ENCODE data around the gene AK1. TPM values are rescaled to one million over a fixed set of nuclear protein-coding genes. Genes with fewer than 3 reads are reported as not detected.

The AK1 gene
- total and polyA plus RNA-seq, 2 of the 13 experiments (the other 11 are each of a cell fraction or from before 2014, with no cell fraction given): 19.1 to 32.8 TPM

GRCh38 chr9:127847833-127848755, 29.4 kb downstream of the AK1 start (continued):
- TF ChIP-seq NFAT5 (CRISPR knock-in tag; IDR thresholded peaks at IDR 0.05): no peak
- no peak for TF ChIP-seq ZNF709 (CRISPR knock-in tag; IDR thresholded peaks at IDR 0.05)
- no peak for TF ChIP-seq ZNF781 (CRISPR knock-in tag; IDR thresholded peaks at IDR 0.05; ENCODE audit: borderline replicate concordance, not compliant biosample characterization)
- TF ChIP-seq ZNF432 (CRISPR knock-in tag; IDR thresholded peaks at IDR 0.05; ENCODE audit: borderline replicate concordance): no peak
- TF ChIP-seq, protein P1, sequence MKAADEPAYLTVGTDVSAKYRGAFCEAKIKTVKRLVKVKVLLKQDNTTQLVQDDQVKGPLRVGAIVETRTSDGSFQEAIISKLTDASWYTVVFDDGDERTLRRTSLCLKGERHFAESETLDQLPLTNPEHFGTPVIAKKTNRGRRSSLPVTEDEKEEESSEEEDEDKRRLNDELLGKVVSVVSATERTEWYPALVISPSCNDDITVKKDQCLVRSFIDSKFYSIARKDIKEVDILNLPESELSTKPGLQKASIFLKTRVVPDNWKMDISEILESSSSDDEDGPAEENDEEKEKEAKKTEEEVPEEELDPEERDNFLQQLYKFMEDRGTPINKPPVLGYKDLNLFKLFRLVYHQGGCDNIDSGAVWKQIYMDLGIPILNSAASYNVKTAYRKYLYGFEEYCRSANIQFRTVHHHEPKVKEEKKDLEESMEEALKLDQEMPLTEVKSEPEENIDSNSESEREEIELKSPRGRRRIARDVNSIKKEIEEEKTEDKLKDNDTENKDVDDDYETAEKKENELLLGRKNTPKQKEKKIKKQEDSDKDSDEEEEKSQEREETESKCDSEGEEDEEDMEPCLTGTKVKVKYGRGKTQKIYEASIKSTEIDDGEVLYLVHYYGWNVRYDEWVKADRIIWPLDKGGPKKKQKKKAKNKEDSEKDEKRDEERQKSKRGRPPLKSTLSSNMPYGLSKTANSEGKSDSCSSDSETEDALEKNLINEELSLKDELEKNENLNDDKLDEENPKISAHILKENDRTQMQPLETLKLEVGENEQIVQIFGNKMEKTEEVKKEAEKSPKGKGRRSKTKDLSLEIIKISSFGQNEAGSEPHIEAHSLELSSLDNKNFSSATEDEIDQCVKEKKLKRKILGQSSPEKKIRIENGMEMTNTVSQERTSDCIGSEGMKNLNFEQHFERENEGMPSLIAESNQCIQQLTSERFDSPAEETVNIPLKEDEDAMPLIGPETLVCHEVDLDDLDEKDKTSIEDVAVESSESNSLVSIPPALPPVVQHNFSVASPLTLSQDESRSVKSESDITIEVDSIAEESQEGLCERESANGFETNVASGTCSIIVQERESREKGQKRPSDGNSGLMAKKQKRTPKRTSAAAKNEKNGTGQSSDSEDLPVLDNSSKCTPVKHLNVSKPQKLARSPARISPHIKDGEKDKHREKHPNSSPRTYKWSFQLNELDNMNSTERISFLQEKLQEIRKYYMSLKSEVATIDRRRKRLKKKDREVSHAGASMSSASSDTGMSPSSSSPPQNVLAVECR (CRISPR knock-in tag; IDR thresholded peaks at IDR 0.05; ENCODE audit: borderline replicate concordance): peak; percentile 21; the same call in 1 of the 2 replicates
- peak; percentile 94; the same call in 1 of the 2 replicates for TF ChIP-seq ZNF121 (CRISPR knock-in tag; IDR thresholded peaks at IDR 0.05)
- TF ChIP-seq, protein P2, sequence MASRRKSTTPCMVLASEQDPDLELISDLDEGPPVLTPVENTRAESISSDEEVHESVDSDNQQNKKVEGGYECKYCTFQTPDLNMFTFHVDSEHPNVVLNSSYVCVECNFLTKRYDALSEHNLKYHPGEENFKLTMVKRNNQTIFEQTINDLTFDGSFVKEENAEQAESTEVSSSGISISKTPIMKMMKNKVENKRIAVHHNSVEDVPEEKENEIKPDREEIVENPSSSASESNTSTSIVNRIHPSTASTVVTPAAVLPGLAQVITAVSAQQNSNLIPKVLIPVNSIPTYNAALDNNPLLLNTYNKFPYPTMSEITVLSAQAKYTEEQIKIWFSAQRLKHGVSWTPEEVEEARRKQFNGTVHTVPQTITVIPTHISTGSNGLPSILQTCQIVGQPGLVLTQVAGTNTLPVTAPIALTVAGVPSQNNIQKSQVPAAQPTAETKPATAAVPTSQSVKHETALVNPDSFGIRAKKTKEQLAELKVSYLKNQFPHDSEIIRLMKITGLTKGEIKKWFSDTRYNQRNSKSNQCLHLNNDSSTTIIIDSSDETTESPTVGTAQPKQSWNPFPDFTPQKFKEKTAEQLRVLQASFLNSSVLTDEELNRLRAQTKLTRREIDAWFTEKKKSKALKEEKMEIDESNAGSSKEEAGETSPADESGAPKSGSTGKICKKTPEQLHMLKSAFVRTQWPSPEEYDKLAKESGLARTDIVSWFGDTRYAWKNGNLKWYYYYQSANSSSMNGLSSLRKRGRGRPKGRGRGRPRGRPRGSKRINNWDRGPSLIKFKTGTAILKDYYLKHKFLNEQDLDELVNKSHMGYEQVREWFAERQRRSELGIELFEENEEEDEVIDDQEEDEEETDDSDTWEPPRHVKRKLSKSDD (CRISPR knock-in tag; IDR thresholded peaks at IDR 0.05; ENCODE audit: low read depth): no peak
- no peak for TF ChIP-seq ZNF879 (CRISPR knock-in tag; IDR thresholded peaks at IDR 0.05)
- TF ChIP-seq, protein P3, sequence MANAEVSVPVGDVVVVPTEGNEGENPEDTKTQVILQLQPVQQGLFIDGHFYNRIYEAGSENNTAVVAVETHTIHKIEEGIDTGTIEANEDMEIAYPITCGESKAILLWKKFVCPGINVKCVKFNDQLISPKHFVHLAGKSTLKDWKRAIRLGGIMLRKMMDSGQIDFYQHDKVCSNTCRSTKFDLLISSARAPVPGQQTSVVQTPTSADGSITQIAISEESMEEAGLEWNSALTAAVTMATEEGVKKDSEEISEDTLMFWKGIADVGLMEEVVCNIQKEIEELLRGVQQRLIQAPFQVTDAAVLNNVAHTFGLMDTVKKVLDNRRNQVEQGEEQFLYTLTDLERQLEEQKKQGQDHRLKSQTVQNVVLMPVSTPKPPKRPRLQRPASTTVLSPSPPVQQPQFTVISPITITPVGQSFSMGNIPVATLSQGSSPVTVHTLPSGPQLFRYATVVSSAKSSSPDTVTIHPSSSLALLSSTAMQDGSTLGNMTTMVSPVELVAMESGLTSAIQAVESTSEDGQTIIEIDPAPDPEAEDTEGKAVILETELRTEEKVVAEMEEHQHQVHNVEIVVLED (CRISPR knock-in tag; IDR thresholded peaks at IDR 0.05; ENCODE audit: borderline replicate concordance): no peak
- 0 out of 2 replicates have a peak, but pooled peaks have one; percentile 36 for TF ChIP-seq ZMYM3 (CRISPR knock-in tag; IDR thresholded peaks at IDR 0.05)
- TF ChIP-seq ZFP41 (CRISPR knock-in tag; IDR thresholded peaks at IDR 0.05; ENCODE audit: borderline replicate concordance): no peak

All from HepG2 (cell line).